GM23338 (cell line): ENCODE data around the gene EXOC4. TPM values are rescaled to one million over a fixed set of nuclear protein-coding genes. Genes with fewer than 3 reads are reported as not detected.

Experiments used
- ATAC-seq: fragments of 200-7000 bp; cut with Tn5 transposase; 3 replicates; pipeline ENCODE4 v1.9.1; 2020
- DNase-seq: peaks from one replicate; pipeline ENCODE4 v3.0.0-alpha.2; 2015; ENCODE audit warnings: low spot score
- H2AFZ ChIP-seq: fragments of 200-600 bp; sonication (generic); 2 replicates; pipeline ENCODE4 v1.8.0; 2016; ENCODE audit warnings: antibody characterized with exemption, mild to moderate bottlenecking, moderate library complexity
- H3F3A ChIP-seq: fragments of 200-600 bp; sonication (generic); replicated peaks from 2 replicates; pipeline ENCODE4 v1.8.0; 2017; ENCODE audit warnings: antibody characterized with exemption, mixed run types, low read depth
- H3K27ac ChIP-seq: fragments of 200-600 bp; sonication (generic); 2 replicates; pipeline ENCODE4 v1.6.1; 2016; ENCODE audit warnings: low read depth
- H3K27me3 ChIP-seq: fragments of 200-600 bp; sonication (generic); 2 replicates; pipeline ENCODE4 v1.8.0; 2016; ENCODE audit warnings: mild to moderate bottlenecking, mixed run types, moderate library complexity; ENCODE audit not compliant: insufficient read depth
- H3K36me3 ChIP-seq: fragments of 200-600 bp; sonication (generic); 2 replicates; pipeline ENCODE4 v1.8.0; 2016; ENCODE audit warnings: mild to moderate bottlenecking; ENCODE audit not compliant: insufficient read depth
- H3K4me1 ChIP-seq: fragments of 200-600 bp; sonication (generic); 2 replicates; pipeline ENCODE4 v1.8.0; 2016; ENCODE audit warnings: mild to moderate bottlenecking, moderate library complexity; ENCODE audit not compliant: insufficient read depth
- H3K4me2 ChIP-seq: fragments of 200-600 bp; sonication (generic); 2 replicates; pipeline ENCODE4 v1.7.1; 2017; ENCODE audit warnings: mixed run types
- H3K4me3 ChIP-seq: fragments of 200-600 bp; sonication (generic); 2 replicates; pipeline ENCODE4 v1.6.1; 2016; ENCODE audit warnings: mixed run types
- H3K79me2 ChIP-seq: fragments of 200-600 bp; sonication (generic); replicated peaks from 2 replicates; pipeline ENCODE4 v1.8.0; 2017; ENCODE audit warnings: mild to moderate bottlenecking; ENCODE audit not compliant: insufficient read depth
- H3K9me2 ChIP-seq: fragments of 200-600 bp; sonication (generic); 2 replicates; pipeline ENCODE4 v1.8.0; 2017; ENCODE audit not compliant: insufficient read depth
- H4K20me1 ChIP-seq: fragments of 200-600 bp; sonication (generic); replicated peaks from 2 replicates; pipeline ENCODE4 v1.8.0; 2017; ENCODE audit warnings: mild to moderate bottlenecking; ENCODE audit not compliant: insufficient read depth
- H3K27ac Mint-ChIP-seq: 2 replicates; pipeline ENCODE4 v1.8.0; 2020; ENCODE audit warnings: inconsistent platforms, mild to moderate bottlenecking, moderate library complexity, mixed read lengths
- H3K27me3 Mint-ChIP-seq: 3 replicates; pipeline ENCODE4 v1.8.0; 2022; ENCODE audit warnings: low read depth, mild to moderate bottlenecking, moderate library complexity, mixed read lengths, inconsistent platforms; ENCODE audit not compliant: insufficient read depth, poor library complexity
- H3K36me3 Mint-ChIP-seq: 3 replicates; pipeline ENCODE4 v1.8.0; 2021; ENCODE audit warnings: low read depth, mild to moderate bottlenecking, inconsistent platforms, moderate library complexity, mixed read lengths
- H3K4me1 Mint-ChIP-seq: 3 replicates; pipeline ENCODE4 v1.8.0; 2020; ENCODE audit warnings: mild to moderate bottlenecking, inconsistent platforms, mixed read lengths
- H3K4me3 Mint-ChIP-seq: 3 replicates; pipeline ENCODE4 v1.8.0; 2021; ENCODE audit warnings: moderate library complexity, mild to moderate bottlenecking, inconsistent platforms, mixed read lengths
- H3K9me3 Mint-ChIP-seq: 3 replicates; pipeline ENCODE4 v1.8.0; 2020; ENCODE audit warnings: moderate library complexity, mild to moderate bottlenecking, inconsistent platforms, mixed read lengths
- CTCF ChIP-seq, 2 experiments: fragments of 200-600 bp in 1 of 2; sonication (generic) in 1 of 2; conservative IDR thresholded peaks; 2 replicates each; pipeline versions ENCODE4 v1.5.1 to v1.6.1; 2016 to 2017; ENCODE audit warnings: antibody characterized with exemption in 2 of 2, low read depth in 2 of 2, mild to moderate bottlenecking in 2 of 2, moderate library complexity in 1 of 2
- ZNF462 ChIP-seq: fragments of 250-450 bp; sonication (Bioruptor Pico); IDR thresholded peaks from 2 replicates; pipeline ENCODE4 v1.5.0; 2020; ENCODE audit warnings: mild to moderate bottlenecking, moderate library complexity
- polyA plus RNA-seq: library from polyadenylated mRNA; unstranded; fragments of >200 nt; fragmentation: Nextera tagmentation; extraction: Ambion mirVana; gene quantifications from 2 replicates; pipeline ENCODE4 v1.2.1, GENCODE V29; 2016
- total RNA-seq: library from RNA; depleted of rRNA; stranded (reverse); fragments of >200 nt; shearing (Covaris generic); gene quantifications from 2 replicates; pipeline ENCODE4 v1.2.3, GENCODE V29; 2014

The EXOC4 gene
- total and polyA plus RNA-seq, 2 experiments from 2014 or later, result 37.5 to 52.7 TPM

GRCh38 chr7:133517766-133518165 is 264.9 kb downstream of the EXOC4 start (continued):
- no peak for TF ChIP-seq ZNF462 (CRISPR knock-in tag)

- Mint-ChIP-seq H3K4me1 (peaks cover 13% of the 10 kb centered on the region), H3K36me3 (peaks cover 11% of the 10 kb centered on the region), H3K4me3 (no peak overlapping the region), H3K27me3 (no peaks in the 10 kb centered on the region), H3K27ac (no peak overlapping the region), H3K9me3 (no peaks in the 10 kb centered on the region)
- Histone ChIP-seq H3K36me3 (no peaks in the 10 kb centered on the region), H2AFZ (no peak overlapping the region), H3K79me2 (no peaks in the 10 kb centered on the region), H3K27me3 (no peaks in the 10 kb centered on the region), H3K4me3 (no peak overlapping the region), H3K4me2 (no peak overlapping the region), H3K27ac (no peak overlapping the region), H3K4me1 (no peaks in the 10 kb centered on the region; the same call in 1 of the 2 replicates), H3K9me2 (no peaks in the 10 kb centered on the region), H4K20me1 (no peaks in the 10 kb centered on the region), H3F3A (no peaks in the 10 kb centered on the region)
- TF ChIP-seq CTCF (conservative IDR thresholded peaks at IDR 0.05; ENCODE audit: low read depth in 2 of 2), result no peak
- DNase-seq (no peak), ATAC-seq (no peak)
Measured at GRCh38 chr7:133518718-133519117, 265.8 kb downstream of the EXOC4 start.
